NCI-H82 (cell line): ENCODE measurements around the gene GOLGA6B.
"Not testable (repeated sequence)": the region's sequence is repeated elsewhere in the genome, so short reads cannot be mapped to it uniquely, and the experiment has no call there.

ENCODE experiments used
- DNase-seq: peaks from one replicate; lab custom pipeline; 2025; lab: John Stamatoyannopoulos, UW

The GOLGA6B gene

DNA sequence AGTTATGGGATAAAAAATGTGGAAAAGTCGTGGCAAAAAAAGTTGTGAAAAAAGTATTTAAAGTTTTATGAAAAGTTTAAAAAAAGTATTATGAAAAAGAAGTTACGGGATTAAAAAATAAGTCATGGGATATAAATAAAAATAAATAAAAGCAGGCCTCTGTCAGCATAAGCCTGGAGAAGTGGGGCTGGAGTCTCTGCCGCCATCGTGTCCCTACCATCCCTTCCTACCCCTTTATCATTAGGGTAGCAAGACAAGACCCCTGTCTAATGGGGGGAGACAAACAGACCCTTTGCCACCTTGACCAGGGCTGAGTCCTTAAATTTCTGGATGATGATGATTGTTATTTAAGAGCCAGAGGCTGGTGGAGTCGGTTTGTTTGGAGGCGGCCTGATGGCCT lies 15.3 kb downstream of the GOLGA6B start:
- DNase-seq: not testable (repeated sequence)

DNA sequence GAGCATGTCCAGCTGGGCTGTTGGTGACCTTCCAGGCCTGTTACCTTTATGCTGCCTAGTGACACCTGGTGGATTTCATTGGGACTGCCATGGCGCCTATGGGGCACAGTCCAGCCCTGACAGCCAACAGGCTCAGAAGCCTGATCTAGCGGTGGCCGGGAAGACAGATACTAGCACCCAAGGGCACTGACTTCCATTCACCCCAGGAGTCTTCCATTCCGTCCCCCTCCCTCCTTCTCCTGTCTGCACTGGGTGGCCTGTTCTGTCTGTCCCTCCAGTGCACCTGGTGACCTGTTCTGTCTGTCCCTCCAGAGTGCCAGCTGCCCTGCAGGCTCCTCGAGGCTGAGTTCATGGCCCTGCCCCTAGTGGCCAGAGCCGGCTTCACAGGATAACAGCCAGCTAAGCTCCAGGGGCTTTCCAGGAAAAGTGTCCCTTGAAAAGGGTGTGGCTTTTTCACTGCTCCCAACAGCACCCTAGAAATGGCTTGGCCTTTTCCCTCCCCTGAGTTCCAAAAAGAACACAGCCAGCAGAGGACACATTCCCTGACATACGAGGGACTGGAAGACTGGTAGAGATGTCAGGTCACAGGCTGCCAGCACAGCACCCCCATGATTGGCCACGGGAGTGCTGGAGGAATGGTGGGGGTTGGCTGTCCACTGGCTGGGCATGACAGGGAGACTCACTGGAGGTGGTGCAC lies 16.3 kb downstream of the GOLGA6B start:
- not testable (repeated sequence) for DNase-seq

DNA sequence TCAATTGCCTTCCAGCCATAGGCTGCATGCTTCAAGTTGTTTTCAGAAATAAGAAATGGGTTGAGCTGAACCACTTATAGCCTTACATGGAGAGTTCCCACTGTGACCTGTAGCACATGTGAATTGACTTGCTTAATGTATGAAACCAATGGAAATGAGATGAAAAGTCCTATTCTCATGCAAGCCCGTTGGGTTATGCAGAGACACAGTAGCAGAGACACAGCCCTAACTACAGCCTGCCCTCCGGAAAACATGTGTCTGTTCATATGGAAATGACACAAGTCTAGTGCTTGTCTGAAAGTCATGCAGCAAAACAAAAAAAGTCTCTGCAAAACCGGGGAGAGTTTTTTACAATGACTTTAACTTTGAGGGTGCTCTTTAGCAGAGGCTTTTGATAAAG lies 17.0 kb downstream of the GOLGA6B start:
- DNase-seq: no peak

DNA sequence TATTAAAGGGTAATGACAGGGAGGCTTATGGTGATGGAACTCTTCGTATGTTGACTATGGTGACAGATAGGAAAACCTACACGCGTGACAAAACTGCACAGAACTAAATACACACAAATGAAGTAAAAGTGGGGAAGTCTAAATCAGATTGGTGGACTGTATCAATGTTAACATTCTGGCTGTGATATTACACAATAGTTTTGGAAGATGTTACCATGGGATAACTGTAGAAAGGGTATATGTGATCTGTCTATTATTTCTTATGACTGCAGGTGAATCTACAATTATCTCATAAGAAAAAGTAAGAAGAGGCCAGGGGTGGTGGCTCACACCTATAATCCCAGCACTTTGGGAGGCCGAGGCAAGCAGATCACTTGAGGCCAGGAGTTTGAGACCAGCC lies 22.3 kb downstream of the GOLGA6B start:
- no peak for DNase-seq

DNA sequence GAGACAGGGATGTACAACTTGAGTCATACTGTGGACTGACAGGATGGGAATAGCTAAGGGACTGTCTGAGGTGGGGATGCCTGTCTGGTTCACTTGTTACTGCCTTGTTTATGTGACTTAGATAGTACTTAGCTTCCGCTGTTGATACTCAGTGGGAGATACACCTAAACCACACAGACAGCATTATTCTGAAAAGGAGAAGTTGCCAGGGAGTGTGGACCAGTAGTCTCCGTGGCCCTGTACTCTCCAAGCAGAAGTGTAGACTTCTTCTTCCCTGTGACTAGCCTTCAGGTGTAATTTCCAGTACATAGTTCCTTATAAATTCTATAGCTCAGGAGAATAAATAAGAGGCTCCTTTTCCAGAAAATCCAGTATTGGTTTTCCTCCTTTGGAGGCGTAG lies 26.4 kb downstream of the GOLGA6B start:
- no peak for DNase-seq

DNA sequence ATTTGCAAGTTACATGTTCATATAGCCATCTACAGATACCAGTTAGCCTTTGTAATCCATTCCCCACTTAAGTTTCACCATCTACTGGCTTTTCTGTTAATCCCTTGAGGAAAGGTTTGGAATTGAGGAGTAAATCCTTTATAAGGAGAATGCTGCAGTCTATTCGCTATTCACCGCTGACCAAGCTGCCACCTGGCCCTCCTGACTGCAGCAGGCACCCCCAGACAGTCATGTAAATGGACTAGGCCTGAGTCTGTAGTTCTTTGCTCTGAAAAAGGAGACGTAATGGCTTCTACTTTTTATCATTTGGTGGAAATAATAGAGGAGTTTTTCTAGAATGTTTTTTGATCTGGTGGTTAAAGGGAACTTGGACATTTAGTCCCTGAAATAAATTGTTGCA lies 28.3 kb downstream of the GOLGA6B start:
- DNase-seq: no peak

DNA sequence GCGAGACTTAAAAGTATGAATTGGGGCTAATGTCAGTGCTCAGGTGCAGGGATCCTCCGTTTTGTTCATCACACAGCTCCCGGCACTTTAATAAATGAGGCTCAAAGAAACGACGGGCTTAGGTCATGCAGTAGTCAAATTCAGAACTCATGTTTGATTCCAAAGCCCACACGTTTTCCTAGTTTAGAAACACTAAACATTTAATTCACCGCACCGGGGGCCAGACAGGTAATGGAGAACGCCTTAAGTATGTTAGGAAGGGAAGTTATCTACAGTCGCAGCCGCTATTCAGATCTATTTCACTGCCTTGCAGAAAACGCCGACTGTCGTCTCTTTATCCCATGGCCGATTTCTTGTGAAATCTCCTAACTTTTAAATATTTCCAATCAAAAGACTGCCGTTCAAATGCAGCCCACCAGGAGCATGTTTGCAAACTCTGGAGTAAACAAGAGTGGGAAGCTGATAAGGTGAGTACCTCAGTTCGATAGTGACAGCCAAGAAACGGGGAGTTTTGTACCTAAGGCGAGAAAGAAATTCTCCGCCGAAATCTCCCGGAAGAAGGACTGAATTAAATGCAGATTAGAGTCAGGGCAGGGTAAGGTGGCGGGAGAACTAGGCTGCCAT lies 30.9 kb downstream of the GOLGA6B start:
- DNase-seq: no peak

DNA sequence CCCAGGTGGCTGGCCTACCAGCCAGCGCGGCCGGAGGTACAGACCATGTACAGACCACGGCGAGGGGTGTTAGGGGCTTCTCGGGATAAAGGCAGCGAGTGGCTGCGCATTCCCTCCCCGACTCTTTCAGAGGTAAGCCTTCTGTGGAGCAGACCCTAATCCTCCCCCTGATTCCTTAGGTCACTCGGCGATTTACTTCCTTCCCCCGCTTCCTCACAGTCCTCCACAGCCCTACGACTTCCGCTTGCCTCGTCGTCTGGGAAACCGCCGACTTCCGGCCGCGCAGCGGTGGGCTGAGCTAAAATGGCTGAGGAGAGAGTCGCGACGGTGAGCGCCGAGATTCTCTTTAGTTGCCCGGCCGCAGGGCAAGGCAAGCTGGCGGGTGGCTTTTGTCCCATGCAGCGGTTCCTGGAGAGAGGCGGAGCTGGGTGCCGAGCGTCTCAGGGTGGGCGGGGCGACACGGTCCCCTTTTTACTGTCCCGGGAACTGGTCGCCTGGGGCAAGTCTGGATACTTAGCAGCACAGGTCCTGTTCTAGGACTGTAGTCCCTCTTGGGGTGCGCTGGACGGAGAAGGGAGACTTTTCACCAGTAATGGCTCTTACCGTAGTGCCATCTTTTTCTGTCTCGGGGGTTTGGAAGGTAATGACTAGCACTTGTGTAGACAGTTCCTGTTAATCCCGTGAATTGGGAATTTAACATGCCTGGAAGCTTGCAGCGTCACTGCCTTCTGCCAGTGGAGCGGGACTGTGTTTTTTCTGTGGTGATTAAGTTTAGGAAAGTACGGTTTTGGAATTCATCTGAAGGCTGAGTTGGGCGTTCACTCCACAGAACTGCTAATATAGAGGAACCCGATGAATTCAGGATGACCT lies 31.7 kb downstream of the GOLGA6B start, which contains the start of the genes BBS4 and HIGD2B:
Gene BBS4 (plus strand): TSS at position 283 of the 870 bp plus-strand sequence. CDS start 21 bp downstream, at position 304.
Gene HIGD2B (minus strand): TSS at position 258 of the 870 bp plus-strand sequence. CDS start 9,808 bp downstream, outside the sequence.
- no peak for DNase-seq

DNA sequence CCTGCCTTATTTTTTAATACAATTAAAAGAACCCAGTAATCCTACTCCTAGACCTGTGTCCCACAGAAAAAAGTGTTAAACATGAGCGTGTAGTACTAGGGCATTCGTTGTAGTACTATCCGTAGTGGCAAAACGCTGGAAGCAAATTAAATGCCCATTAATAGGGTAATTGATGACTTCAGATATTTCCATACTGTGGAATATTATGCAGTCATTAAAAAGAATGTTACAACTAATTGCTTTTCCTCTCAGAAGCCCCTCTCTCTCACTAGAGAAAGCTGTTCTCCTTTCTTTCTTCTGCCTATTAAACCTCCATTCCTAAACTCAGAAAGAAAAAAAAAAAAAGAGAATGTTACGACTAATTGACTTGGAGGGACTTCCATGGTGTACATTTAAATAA lies 34.2 kb downstream of the GOLGA6B start:
- DNase-seq: no peak

DNA sequence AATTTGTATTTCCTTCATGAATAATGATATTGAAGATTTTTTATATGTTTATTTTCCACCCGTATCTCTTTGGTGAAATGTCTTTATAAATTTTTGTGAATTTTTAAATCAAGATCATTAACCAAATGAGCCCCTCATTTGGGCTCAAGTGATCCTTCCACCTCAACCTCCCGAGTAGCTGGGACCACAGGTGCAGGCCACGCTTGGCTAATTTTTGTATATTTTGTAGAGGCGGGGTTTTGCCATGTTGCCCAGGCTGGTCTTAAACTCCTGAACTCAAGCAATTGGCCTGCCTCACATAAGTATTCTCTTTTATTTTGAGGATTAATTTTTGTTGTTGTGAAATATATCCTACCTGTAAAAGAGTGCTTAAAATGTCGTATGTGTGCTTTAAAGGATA lies 36.4 kb downstream of the GOLGA6B start:
- DNase-seq: no peak

DNA sequence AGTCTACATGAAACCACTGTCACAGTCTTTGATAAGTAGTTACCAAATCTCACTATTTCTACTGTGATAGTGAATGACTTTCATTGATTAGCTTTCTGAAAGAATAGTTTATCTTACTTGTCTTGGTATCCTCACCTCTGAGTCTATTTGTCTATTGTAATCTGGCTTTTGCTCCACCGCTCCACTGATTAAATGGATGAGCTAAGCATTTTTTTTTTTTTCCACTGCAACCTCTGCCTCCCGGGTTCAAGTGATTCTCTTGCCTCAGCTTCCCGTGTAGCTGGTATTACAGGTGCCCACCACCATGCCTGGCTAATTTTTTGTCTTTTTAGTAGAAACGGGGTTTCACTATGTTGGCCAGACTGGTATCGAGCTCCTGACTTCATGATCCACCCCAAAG lies 44.4 kb downstream of the GOLGA6B start:
- DNase-seq: no peak

DNA sequence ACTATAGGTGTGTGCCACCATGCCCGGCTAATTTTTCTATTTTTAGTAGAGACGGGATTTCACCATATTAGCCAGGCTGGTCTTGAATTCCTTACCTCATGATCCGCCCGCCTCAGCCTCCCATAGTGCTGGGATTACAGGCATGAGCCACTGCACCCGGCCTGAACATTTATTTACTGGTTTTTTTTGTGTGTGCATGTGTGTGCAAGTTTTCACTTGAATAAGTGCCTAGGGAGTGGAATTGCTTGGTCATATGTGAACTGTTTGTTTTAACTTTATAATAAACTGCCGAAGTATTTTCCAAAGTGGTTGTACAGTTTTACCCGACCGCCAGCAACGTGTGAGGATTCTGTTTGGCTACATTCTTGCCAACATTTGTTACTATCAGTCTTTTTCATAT lies 45.6 kb downstream of the GOLGA6B start:
- no peak for DNase-seq

DNA sequence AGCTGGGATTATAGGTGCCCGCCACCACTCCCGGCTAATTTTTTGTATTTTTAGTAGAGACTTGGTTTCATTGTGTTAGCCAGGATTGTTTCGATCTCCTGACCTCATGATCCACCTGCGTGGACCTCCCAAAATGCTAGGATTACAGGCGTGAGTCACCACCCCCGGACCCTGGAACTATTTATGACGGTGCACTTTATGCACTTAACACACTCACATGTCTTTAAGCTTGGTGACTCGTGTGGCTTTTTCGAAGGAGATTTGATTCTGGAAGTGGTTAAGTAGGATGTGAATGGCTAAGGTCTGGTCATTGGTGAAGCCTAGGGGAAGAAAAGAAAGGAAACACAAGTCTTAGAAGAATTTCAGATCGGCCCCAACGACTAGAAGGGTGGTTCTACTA lies 51.8 kb downstream of the GOLGA6B start:
- DNase-seq: no peak

DNA sequence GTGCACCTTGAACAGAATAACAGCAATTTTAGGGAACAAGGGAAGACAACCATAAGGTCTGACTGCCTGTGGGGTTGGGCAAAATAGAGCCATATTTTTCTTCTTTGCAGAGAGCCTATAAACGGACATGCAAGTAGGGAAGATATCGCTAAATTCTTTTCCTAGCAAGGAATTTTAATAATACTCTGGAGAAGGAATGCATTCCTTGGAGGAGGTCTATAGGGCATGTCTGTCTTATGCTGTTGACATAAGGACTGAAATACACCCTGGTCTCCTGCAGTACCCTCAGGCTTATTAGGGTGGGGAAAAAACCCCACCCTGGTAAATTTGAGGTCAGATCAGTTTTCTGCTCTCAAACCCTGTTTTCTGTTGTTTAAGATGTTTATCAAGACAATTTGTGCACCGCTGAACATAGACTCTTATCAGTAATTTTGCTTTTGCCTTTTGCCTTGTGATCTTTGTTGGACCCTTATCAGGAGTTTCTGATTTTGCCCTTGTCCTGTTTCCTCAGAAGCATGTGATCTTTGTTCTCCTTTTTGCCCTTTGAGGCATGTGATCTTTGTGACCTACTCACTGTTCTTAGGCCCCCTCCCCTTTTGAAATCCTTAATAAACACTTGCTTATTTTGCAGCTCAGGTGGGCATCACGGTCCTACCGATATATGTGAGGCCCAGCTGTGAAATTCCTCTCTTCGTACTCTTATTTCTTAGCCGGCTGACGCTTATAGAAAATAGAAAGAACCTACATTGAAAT lies 54.2 kb downstream of the GOLGA6B start:
- DNase-seq: not testable (repeated sequence)
